Natural killer cell (primary cell): ENCODE data around the gene DDX24. TPM values are rescaled to one million over a fixed set of nuclear protein-coding genes. Genes with fewer than 3 reads are reported as not detected.

Source experiments
- ATAC-seq, 3 donors: fragments of 150-1000 bp in 2 of 3; fragments of 200-7000 bp in 1 of 3; cut with Tn5 transposase; 1 replicate in 1 of 3; 2 replicates in 2 of 3; pipeline ENCODE4 v1.10.0; 2021; ENCODE audit warnings: mild to moderate bottlenecking in 2 of 3, moderate library complexity in 2 of 3
- DNase-seq, 2 donors: peaks; one replicate each; pipeline versions ENCODE4 v3.0.0 to v3.0.0-alpha.2; 2013 to 2021; ENCODE audit warnings: mixed read lengths in 1 of 2
- H3K27ac ChIP-seq: one replicate; pipeline ENCODE4 v1.5.1; 2013; ENCODE audit warnings: mild to moderate bottlenecking, low read length
- H3K27me3 ChIP-seq: one replicate; pipeline ENCODE4 v1.6.1; 2013; ENCODE audit warnings: low read length; ENCODE audit not compliant: control insufficient read depth, insufficient read depth
- H3K36me3 ChIP-seq: one replicate; pipeline ENCODE4 v1.6.1; 2013; ENCODE audit warnings: low read length; ENCODE audit not compliant: control insufficient read depth, insufficient read depth
- H3K4me1 ChIP-seq: one replicate; pipeline ENCODE4 v1.6.1; 2013; ENCODE audit warnings: low read length; ENCODE audit not compliant: control insufficient read depth, insufficient read depth
- H3K4me3 ChIP-seq: one replicate; pipeline ENCODE4 v1.5.1; 2013; ENCODE audit warnings: low read length
- H3K9me3 ChIP-seq: one replicate; pipeline ENCODE4 v1.6.1; 2013; ENCODE audit warnings: low read length; ENCODE audit not compliant: control insufficient read depth, insufficient read depth
- H3K27ac Mint-ChIP-seq, 2 donors: one replicate each; pipeline ENCODE4 v1.8.0; 2022; ENCODE audit warnings: mild to moderate bottlenecking in 2 of 2, mixed read lengths in 2 of 2, moderate library complexity in 1 of 2
- H3K27me3 Mint-ChIP-seq, 2 donors: one replicate each; pipeline ENCODE4 v1.8.0; 2022; ENCODE audit warnings: low read depth in 2 of 2, mixed read lengths in 2 of 2
- H3K36me3 Mint-ChIP-seq: one replicate; pipeline ENCODE4 v1.8.0; 2022; ENCODE audit warnings: mixed read lengths
- H3K4me1 Mint-ChIP-seq, 2 donors: one replicate each; pipeline ENCODE4 v1.8.0; 2022; ENCODE audit warnings: mixed read lengths in 2 of 2
- H3K4me3 Mint-ChIP-seq: one replicate; pipeline ENCODE4 v1.8.0; 2022; ENCODE audit warnings: mild to moderate bottlenecking, moderate library complexity, mixed read lengths
- H3K9me3 Mint-ChIP-seq, 2 donors: one replicate each; pipeline ENCODE4 v1.8.0; 2022; ENCODE audit warnings: mixed read lengths in 2 of 2
- CTCF ChIP-seq: fragments of 200-600 bp; IDR thresholded peaks from one replicate; pipeline ENCODE4 v1.8.0; 2022; ENCODE audit warnings: antibody characterized with exemption
- WGBS: methylation state at CpG from one replicate; pipeline ENCODE4 v1.1.7; 2013; ENCODE audit warnings: missing lambda C conversion rate; ENCODE audit not compliant: insufficient coverage; 5-methylcytosine and 5-hydroxymethylcytosine counted together
- intact Hi-C: fragments of 100-400 bp; cut with micrococcal nuclease; formaldehyde crosslinking; loops from one replicate; pipeline ENCODE4 v1.14.2; 2022
- total RNA-seq, 4 donors: library from RNA; stranded (reverse); fragments of 120-200 nt in 1 of 4; gene quantifications; one replicate each; pipeline versions ENCODE4 v1.2.3 to v1.2.4, GENCODE V29; 2013 to 2022

The DDX24 gene
- total RNA-seq, 3 donors from 2014 or later (not counting 1 experiment from before 2014, with no cell fraction given): 250 to 357 (median 296) TPM

DNA sequence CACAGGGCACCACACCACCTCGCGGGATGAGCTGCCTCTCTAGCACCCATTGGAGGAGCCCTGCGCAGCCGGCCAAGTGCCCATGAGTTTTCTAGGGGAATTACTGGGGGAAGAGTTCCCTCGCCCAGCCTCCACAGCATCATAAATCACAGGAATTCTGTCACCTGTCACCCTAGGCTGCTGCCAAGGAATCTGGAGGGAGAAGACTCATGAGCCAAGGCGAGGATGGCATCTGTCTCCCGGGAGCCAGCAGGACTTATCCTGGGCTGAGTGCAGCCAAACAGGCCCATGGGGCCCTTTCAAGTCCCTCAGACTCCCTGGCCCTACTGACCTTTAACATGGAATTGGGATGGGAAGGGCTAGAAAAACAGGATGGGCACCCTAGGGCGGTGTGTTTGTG lies 62.7 kb downstream of the DDX24 start:
- 75% methylated on average over 8 of the region's 8 CpGs for WGBS
- Histone ChIP-seq H3K9me3 (no peaks in the 10 kb centered on the region), H3K36me3 (no peaks in the 10 kb centered on the region), H3K27ac (no peak overlapping the region), H3K4me3 (no peak overlapping the region), H3K4me1 (no peaks in the 10 kb centered on the region), H3K27me3 (peaks cover 2% of the 10 kb centered on the region)
- intact Hi-C loops: no loop called here
- TF ChIP-seq CTCF: no peak
- Mint-ChIP-seq H3K9me3 (no peaks in the 10 kb centered on the region), H3K4me3 (no peak overlapping the region), H3K36me3 (no peaks in the 10 kb centered on the region), H3K27ac (no peak overlapping the region), H3K27me3 (peaks cover 37 to 85% of the 10 kb centered on the region in 2 donors), H3K4me1 (no peaks in the 10 kb centered on the region)
- DNase-seq: no peak
- no peak for ATAC-seq

- Histone ChIP-seq H3K27me3 (peaks cover 2% of the 10 kb centered on the region), H3K27ac (no peak overlapping the region), H3K4me3 (no peak overlapping the region), H3K36me3 (no peaks in the 10 kb centered on the region), H3K4me1 (peaks cover 11% of the 10 kb centered on the region), H3K9me3 (no peaks in the 10 kb centered on the region)
- Mint-ChIP-seq H3K4me1 (peaks cover 9 to 11% of the 10 kb centered on the region in 2 donors), H3K27ac (no peak overlapping the region), H3K9me3 (no peaks in the 10 kb centered on the region), H3K36me3 (no peaks in the 10 kb centered on the region), H3K4me3 (no peak overlapping the region), H3K27me3 (peaks cover 37 to 76% of the 10 kb centered on the region in 2 donors)
- intact Hi-C loops: no loop called here
- TF ChIP-seq CTCF: no peak
- DNase-seq (no peak), ATAC-seq (no peak)
- 86% methylated on average over 8 of the region's 8 CpGs for WGBS
Measured at GRCh38 chr14:94016446-94016976, 64.5 kb downstream of the DDX24 start.

- H3K9me3 Mint-ChIP-seq: no peaks in the 10 kb centered on the region
- no peak overlapping the region for H3K4me3 Mint-ChIP-seq
- peaks cover 12% of the 10 kb centered on the region for H3K27me3 ChIP-seq
- DNase-seq (no peak), ATAC-seq (no peak)
- no peaks in the 10 kb centered on the region for H3K36me3 ChIP-seq
- no peaks in the 10 kb centered on the region for H3K36me3 Mint-ChIP-seq
- H3K4me1 Mint-ChIP-seq: peaks cover 13 to 17% of the 10 kb centered on the region in 2 donors
- H3K27me3 Mint-ChIP-seq: peaks cover 44 to 76% of the 10 kb centered on the region in 2 donors
- intact Hi-C loops: no loop called here
- no peak overlapping the region for H3K4me3 ChIP-seq
- peaks cover 20% of the 10 kb centered on the region for H3K4me1 ChIP-seq
- no peaks in the 10 kb centered on the region for H3K9me3 ChIP-seq
- H3K27ac ChIP-seq: no peak overlapping the region
- H3K27ac Mint-ChIP-seq: no peak overlapping the region
- TF ChIP-seq CTCF: no peak
- WGBS: 91% methylated on average over 2 of the region's 2 CpGs
Measured at GRCh38 chr14:94015223-94015622, 65.8 kb downstream of the DDX24 start.

GRCh38 chr14:94014382-94014781 lies 66.6 kb downstream of the DDX24 start:
- TF ChIP-seq CTCF: no peak
- Mint-ChIP-seq H3K4me3 (no peak overlapping the region), H3K36me3 (no peaks in the 10 kb centered on the region)

More at GRCh38 chr14:94014382-94014781, 66.6 kb downstream of the DDX24 start:
- Mint-ChIP-seq H3K27me3 (peaks cover 51 to 79% of the 10 kb centered on the region in 2 donors), H3K9me3 (no peaks in the 10 kb centered on the region), H3K4me1 (peaks cover 13 to 22% of the 10 kb centered on the region in 2 donors), H3K27ac (no peak overlapping the region)
- ATAC-seq: no peak
- Histone ChIP-seq H3K9me3 (no peaks in the 10 kb centered on the region), H3K4me3 (no peak overlapping the region), H3K27me3 (peaks cover 17% of the 10 kb centered on the region), H3K36me3 (no peaks in the 10 kb centered on the region), H3K4me1 (peaks cover 20% of the 10 kb centered on the region), H3K27ac (no peak overlapping the region)
- no peak for DNase-seq
- WGBS: 95% methylated on average over 6 of the region's 6 CpGs
- intact Hi-C loops: no loop called here
